HG03520 (cell line): ENCODE results near the gene SCYGR1.
A peak's percentile ranks its signal among the peaks of the same experiment; 100 is the strongest.
"Not testable (repeated sequence)": the region's sequence is repeated elsewhere in the genome, so short reads cannot be mapped to it uniquely, and the experiment has no call there.

Source experiments
- ATAC-seq: cut with Tn5 transposase; IDR thresholded peaks from one replicate; pipeline ENCODE4 v1.9.1; 2021; ENCODE audit warnings: mild to moderate bottlenecking, moderate library complexity; ENCODE audit not compliant: unreplicated experiment

SCYGR1 gene

GRCh38 chr2:227387583-227387982 is at the start of gene SCYGR1:
Gene SCYGR1 (minus strand): TSS chr2:227387949. CDS start chr2:227387949, 0 bp downstream.
- ATAC-seq, result not testable (repeated sequence)

- ATAC-seq, result no peak
Observed at GRCh38 chr2:227436436-227437174, 48.9 kb upstream of the SCYGR1 start.

GRCh38 chr2:227433171-227433570 is 45.4 kb upstream of the SCYGR1 start:
- no peak for ATAC-seq

- ATAC-seq, result no peak
Observed at GRCh38 chr2:227430639-227431038, 42.9 kb upstream of the SCYGR1 start.

GRCh38 chr2:227428731-227429285 is 41.1 kb upstream of the SCYGR1 start:
- no peak for ATAC-seq

GRCh38 chr2:227423656-227424499 is 36.1 kb upstream of the SCYGR1 start:
- no peak for ATAC-seq

GRCh38 chr2:227420087-227421052 is 32.6 kb upstream of the SCYGR1 start:
- no peak for ATAC-seq

GRCh38 chr2:227416701-227417100 is 29.0 kb upstream of the SCYGR1 start:
- ATAC-seq, result no peak

- no peak for ATAC-seq
Observed at GRCh38 chr2:227415538-227416424, 28.0 kb upstream of the SCYGR1 start.

- no peak for ATAC-seq
Observed at GRCh38 chr2:227414846-227415245, 27.1 kb upstream of the SCYGR1 start.

GRCh38 chr2:227413371-227413770 is 25.6 kb upstream of the SCYGR1 start:
- ATAC-seq, result no peak

- ATAC-seq, result no peak
Observed at GRCh38 chr2:227412877-227413276, 25.1 kb upstream of the SCYGR1 start.

GRCh38 chr2:227411990-227412350 is 24.2 kb upstream of the SCYGR1 start:
- no peak for ATAC-seq

GRCh38 chr2:227411320-227411989 is 23.7 kb upstream of the SCYGR1 start:
- peak; percentile 64 for ATAC-seq

GRCh38 chr2:227410191-227410590 is 22.4 kb upstream of the SCYGR1 start:
- ATAC-seq, result no peak

GRCh38 chr2:227407591-227408151 is 19.9 kb upstream of the SCYGR1 start:
- ATAC-seq, result no peak

- peak; percentile 33 for ATAC-seq
Observed at GRCh38 chr2:227406177-227407031, 18.7 kb upstream of the SCYGR1 start.
